Measurements from ENCODE around the gene MYO1D. TPM values are rescaled to one million over a fixed set of nuclear protein-coding genes. Genes with fewer than 3 reads are reported as not detected.

MYO1D gene
- total and polyA plus RNA-seq, 8 donors = 11.6 to 727 (median 73.4) TPM

GRCh38 chr17:32551186-32551955 lies 325.6 kb downstream of the MYO1D start:
- intact Hi-C loops (cut with DNase I; ENCODE audit: low total_unique reads) = no loop called here
- WGBS, 5 donors = 66 to 74% (median 69%) methylated on average over 8 of the region's 8 CpGs
- peak in 1 of 2 donors; percentile 55 for DNase-seq
- no peak overlapping the region for H3K4me3 ChIP-seq
- no peaks in the 10 kb centered on the region for H3K36me3 ChIP-seq
- H3K4me1 ChIP-seq = peaks cover 0 to 8% (median 0%) of the 10 kb centered on the region in 4 donors
- no peaks in the 10 kb centered on the region for H3K27me3 ChIP-seq
- no peak overlapping the region for H3K27ac ChIP-seq
- H3K9me3 ChIP-seq = no peaks in the 10 kb centered on the region
- TF ChIP-seq EP300 (IDR thresholded peaks at IDR 0.05) (no peak), POLR2A (IDR thresholded peaks at IDR 0.05) (no peak), POLR2AphosphoS5 (IDR thresholded peaks at IDR 0.05) (no peak)
- TF ChIP-seq, protein P1, sequence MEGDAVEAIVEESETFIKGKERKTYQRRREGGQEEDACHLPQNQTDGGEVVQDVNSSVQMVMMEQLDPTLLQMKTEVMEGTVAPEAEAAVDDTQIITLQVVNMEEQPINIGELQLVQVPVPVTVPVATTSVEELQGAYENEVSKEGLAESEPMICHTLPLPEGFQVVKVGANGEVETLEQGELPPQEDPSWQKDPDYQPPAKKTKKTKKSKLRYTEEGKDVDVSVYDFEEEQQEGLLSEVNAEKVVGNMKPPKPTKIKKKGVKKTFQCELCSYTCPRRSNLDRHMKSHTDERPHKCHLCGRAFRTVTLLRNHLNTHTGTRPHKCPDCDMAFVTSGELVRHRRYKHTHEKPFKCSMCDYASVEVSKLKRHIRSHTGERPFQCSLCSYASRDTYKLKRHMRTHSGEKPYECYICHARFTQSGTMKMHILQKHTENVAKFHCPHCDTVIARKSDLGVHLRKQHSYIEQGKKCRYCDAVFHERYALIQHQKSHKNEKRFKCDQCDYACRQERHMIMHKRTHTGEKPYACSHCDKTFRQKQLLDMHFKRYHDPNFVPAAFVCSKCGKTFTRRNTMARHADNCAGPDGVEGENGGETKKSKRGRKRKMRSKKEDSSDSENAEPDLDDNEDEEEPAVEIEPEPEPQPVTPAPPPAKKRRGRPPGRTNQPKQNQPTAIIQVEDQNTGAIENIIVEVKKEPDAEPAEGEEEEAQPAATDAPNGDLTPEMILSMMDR (IDR thresholded peaks at IDR 0.05) = no peak

GRCh38 chr17:32549559-32549958 lies 327.4 kb downstream of the MYO1D start:
- H3K27ac ChIP-seq = no peak overlapping the region
- intact Hi-C loops (cut with DNase I; ENCODE audit: low total_unique reads) = no loop called here
- WGBS, 5 donors = 87 to 94% (median 90%) methylated on average over 3 of the region's 3 CpGs
- DNase-seq = no peak
- no peaks in the 10 kb centered on the region for H3K27me3 ChIP-seq
- H3K4me3 ChIP-seq = no peak overlapping the region
- peaks cover 0 to 8% (median 0%) of the 10 kb centered on the region in 4 donors for H3K4me1 ChIP-seq
- no peaks in the 10 kb centered on the region for H3K9me3 ChIP-seq
- TF ChIP-seq, protein P1 (IDR thresholded peaks at IDR 0.05) = no peak
- TF ChIP-seq EP300 (IDR thresholded peaks at IDR 0.05) (no peak), POLR2A (IDR thresholded peaks at IDR 0.05) (no peak), POLR2AphosphoS5 (IDR thresholded peaks at IDR 0.05) (no peak)
- no peaks in the 10 kb centered on the region for H3K36me3 ChIP-seq

GRCh38 chr17:32546031-32546444 lies 330.9 kb downstream of the MYO1D start:
- Histone ChIP-seq H3K4me1 (peaks cover 0 to 8% (median 3%) of the 10 kb centered on the region in 4 donors), H3K9me3 (no peaks in the 10 kb centered on the region), H3K27ac (no peak overlapping the region), H3K27me3 (no peaks in the 10 kb centered on the region), H3K36me3 (peaks cover 0 to 3% (median 0%) of the 10 kb centered on the region in 4 donors), H3K4me3 (no peak overlapping the region)
- WGBS, 5 donors = 65 to 79% (median 69%) methylated on average over 8 of the region's 8 CpGs
- TF ChIP-seq POLR2A (IDR thresholded peaks at IDR 0.05) (no peak), EP300 (IDR thresholded peaks at IDR 0.05) (no peak), POLR2AphosphoS5 (IDR thresholded peaks at IDR 0.05) (no peak)
- TF ChIP-seq, protein P1 (IDR thresholded peaks at IDR 0.05) = no peak
- no peak for DNase-seq
- intact Hi-C loops (cut with DNase I; ENCODE audit: low total_unique reads) = no loop called here

- Histone ChIP-seq H3K27me3 (no peaks in the 10 kb centered on the region), H3K4me1 (peaks cover 0 to 8% (median 3%) of the 10 kb centered on the region in 4 donors), H3K27ac (no peak overlapping the region), H3K4me3 (no peak overlapping the region), H3K36me3 (peaks cover 0 to 3% (median 0%) of the 10 kb centered on the region in 4 donors), H3K9me3 (no peaks in the 10 kb centered on the region)
- no peak for TF ChIP-seq POLR2A (IDR thresholded peaks at IDR 0.05)
- no peak for TF ChIP-seq POLR2AphosphoS5 (IDR thresholded peaks at IDR 0.05)
- TF ChIP-seq, protein P1 (IDR thresholded peaks at IDR 0.05) = no peak
- TF ChIP-seq EP300 (IDR thresholded peaks at IDR 0.05) = no peak
- intact Hi-C loops (cut with DNase I; ENCODE audit: low total_unique reads) = no loop called here
- DNase-seq = peak in 1 of 2 donors; percentile 47
- WGBS, 5 donors = 46 to 63% (median 50%) methylated on average over 7 of the region's 7 CpGs
These were observed 334.7 kb downstream of the MYO1D start for GRCh38 chr17:32542186-32542585.
